GM18951 (cell line): ENCODE data around the gene PDHB.
"Not testable (repeated sequence)": the region's sequence is repeated elsewhere in the genome, so short reads cannot be mapped to it uniquely, and the experiment has no call there.

Experiments
- POLR2A ChIP-seq: IDR thresholded peaks from 4 replicates; pipeline ENCODE4 v1.6.1; 2011; ENCODE audit warnings: mild to moderate bottlenecking; ENCODE audit not compliant: insufficient read length, insufficient read depth; ENCODE audit errors: extremely low read depth
- in situ Hi-C: fragments of 300-500 bp; cut with MboI; formaldehyde crosslinking; loops from one replicate; pipeline ENCODE4 v1.12.0; 2022; ENCODE audit warnings: low sequenced_read_pairs, mixed read lengths, inconsistent platforms; ENCODE audit not compliant: unreplicated experiment

The PDHB gene

GRCh38 chr3:58463942-58464271 is 30.3 kb upstream of the PDHB start:
- in situ Hi-C loops, result no loop called here
- TF ChIP-seq POLR2A, result no peak

- TF ChIP-seq POLR2A, result no peak
- in situ Hi-C loops, result no loop called here
Measured at GRCh38 chr3:58463181-58463941, 29.7 kb upstream of the PDHB start.

- in situ Hi-C loops, result no loop called here
- no peak for TF ChIP-seq POLR2A
Measured at GRCh38 chr3:58462829-58463180, 29.2 kb upstream of the PDHB start.

GRCh38 chr3:58459160-58459559 is 25.5 kb upstream of the PDHB start:
- in situ Hi-C loops, result no loop called here
- no peak for TF ChIP-seq POLR2A

GRCh38 chr3:58452176-58452575 is 18.5 kb upstream of the PDHB start:
- in situ Hi-C loops, result no loop called here
- TF ChIP-seq POLR2A, result no peak

- in situ Hi-C loops, result no loop called here
- no peak for TF ChIP-seq POLR2A
Measured at GRCh38 chr3:58441514-58442450, 8.2 kb upstream of the PDHB start.

- in situ Hi-C loops, result not testable (repeated sequence)
Measured at GRCh38 chr3:58440996-58441355, 7.3 kb upstream of the PDHB start.

GRCh38 chr3:58437276-58437675 is 3.6 kb upstream of the PDHB start:
- in situ Hi-C loops, result not testable (repeated sequence)

GRCh38 chr3:58434990-58435389 is 1.4 kb upstream of the PDHB start:
- no peak for TF ChIP-seq POLR2A

GRCh38 chr3:58434511-58434910 is 879 bp upstream of the PDHB start:
- TF ChIP-seq POLR2A, result no peak
- in situ Hi-C loops, result no loop called here

More at GRCh38 chr3:58434990-58435389, 1.4 kb upstream of the PDHB start:
- in situ Hi-C loops, result no loop called here

GRCh38 chr3:58434168-58434504 is 504 bp upstream of the PDHB start:
- in situ Hi-C loops, result no loop called here
- no peak for TF ChIP-seq POLR2A

- in situ Hi-C loops, result no loop called here
- no peak for TF ChIP-seq POLR2A
Measured at GRCh38 chr3:58432905-58433304, 727 bp downstream of the PDHB start.

GRCh38 chr3:58429657-58430056 is 4.0 kb downstream of the PDHB start:
- no peak for TF ChIP-seq POLR2A
- in situ Hi-C loops, result no loop called here

- TF ChIP-seq POLR2A, result no peak
- in situ Hi-C loops, result no loop called here
Measured at GRCh38 chr3:58427661-58428361, 5.8 kb downstream of the PDHB start.
